Activated T-cell treated with anti-CD3 and anti-CD28 coated beads for 4 hours (primary cell): ENCODE results near the gene GCH1.

Source experiments
- DNase-seq: peaks from one replicate; pipeline ENCODE4 v3.0.0-alpha.2; 2020

Gene GCH1

GRCh38 chr14:54794159-54794558 lies 108.5 kb downstream of the GCH1 start:
- DNase-seq: no peak

GRCh38 chr14:54792288-54792687 lies 110.3 kb downstream of the GCH1 start:
- no peak for DNase-seq
